ENCODE measurements around the gene CTDSPL. TPM values are rescaled to one million over a fixed set of nuclear protein-coding genes. Genes with fewer than 3 reads are reported as not detected.
A peak's percentile ranks its signal among the peaks of the same experiment; 100 is the strongest.

The CTDSPL gene
- total and polyA plus RNA-seq, 2 experiments from 2014 or later: 15.3 to 22.3 TPM

GRCh38 chr3:37903734-37904133, 42.1 kb downstream of the CTDSPL start:
- Histone ChIP-seq H3K9me3 (ENCODE audit: low read depth) (no peaks in the 10 kb centered on the region), H3K4me1 (ENCODE audit: low read depth) (peaks cover 31% of the 10 kb centered on the region), H3K4me3 (no peak overlapping the region), H3K36me3 (no peaks in the 10 kb centered on the region), H3K27me3 (no peaks in the 10 kb centered on the region), H3K27ac (no peak overlapping the region)
- no peak for TF ChIP-seq CTCF (IDR thresholded peaks at IDR 0.05; ENCODE audit: low read depth, low read length)
- no peak for DNase-seq (ENCODE audit: low read depth in 1 of 2, low spot score in 1 of 2)

- Histone ChIP-seq H3K9me3 (ENCODE audit: low read depth) (no peaks in the 10 kb centered on the region), H3K27me3 (no peaks in the 10 kb centered on the region), H3K27ac (peak overlapping the region; percentile 89), H3K4me3 (no peak overlapping the region), H3K4me1 (ENCODE audit: low read depth) (peaks cover 31% of the 10 kb centered on the region), H3K36me3 (no peaks in the 10 kb centered on the region)
- TF ChIP-seq CTCF (IDR thresholded peaks at IDR 0.05; ENCODE audit: low read depth, low read length): no peak
- DNase-seq (ENCODE audit: low read depth in 1 of 2, low spot score in 1 of 2): peak in 1 of 2 donors; percentile 69
These were observed 42.9 kb downstream of the CTDSPL start for GRCh38 chr3:37904601-37905000.

GRCh38 chr3:37905346-37905745, 43.7 kb downstream of the CTDSPL start:
- Histone ChIP-seq H3K36me3 (no peaks in the 10 kb centered on the region), H3K9me3 (ENCODE audit: low read depth) (no peaks in the 10 kb centered on the region), H3K4me1 (ENCODE audit: low read depth) (peaks cover 31% of the 10 kb centered on the region), H3K4me3 (no peak overlapping the region), H3K27me3 (no peaks in the 10 kb centered on the region), H3K27ac (peak overlapping the region; percentile 89)
- TF ChIP-seq CTCF (IDR thresholded peaks at IDR 0.05; ENCODE audit: low read depth, low read length): no peak
- peak in 1 of 2 donors; percentile 23 for DNase-seq (ENCODE audit: low read depth in 1 of 2, low spot score in 1 of 2)

- H3K4me1 ChIP-seq (ENCODE audit: low read depth): peaks cover 31% of the 10 kb centered on the region
- no peaks in the 10 kb centered on the region for H3K27me3 ChIP-seq
- no peak for TF ChIP-seq CTCF (IDR thresholded peaks at IDR 0.05; ENCODE audit: low read depth, low read length)
- no peak overlapping the region for H3K4me3 ChIP-seq
- no peaks in the 10 kb centered on the region for H3K9me3 ChIP-seq (ENCODE audit: low read depth)
- H3K27ac ChIP-seq: peak overlapping the region; percentile 89
- peak; percentile 45 to 72 for DNase-seq (ENCODE audit: low read depth in 1 of 2, low spot score in 1 of 2)
- H3K36me3 ChIP-seq: no peaks in the 10 kb centered on the region
These were observed 44.5 kb downstream of the CTDSPL start for GRCh38 chr3:37905987-37906674.

- H3K27ac ChIP-seq: peak overlapping the region; percentile 89
- H3K27me3 ChIP-seq: no peaks in the 10 kb centered on the region
- no peaks in the 10 kb centered on the region for H3K9me3 ChIP-seq (ENCODE audit: low read depth)
- H3K4me3 ChIP-seq: no peak overlapping the region
- peaks cover 31% of the 10 kb centered on the region for H3K4me1 ChIP-seq (ENCODE audit: low read depth)
- no peaks in the 10 kb centered on the region for H3K36me3 ChIP-seq
- DNase-seq (ENCODE audit: low read depth in 1 of 2, low spot score in 1 of 2): no peak
- no peak for TF ChIP-seq CTCF (IDR thresholded peaks at IDR 0.05; ENCODE audit: low read depth, low read length)
These were observed 45.1 kb downstream of the CTDSPL start for GRCh38 chr3:37906734-37907282.
